Keratinocyte (primary cell): ENCODE measurements around the gene SMURF1. TPM values are rescaled to one million over a fixed set of nuclear protein-coding genes. Genes with fewer than 3 reads are reported as not detected.

Experiments used
- DNase-seq: peaks from one replicate; pipeline ENCODE4 v3.0.0-alpha.2; 2011; ENCODE audit warnings: low read depth, missing footprints, low spot score
- FAIRE-seq: peaks from 2 replicates; lab custom pipeline; 2011; peaks lifted over from hg19 to GRCh38; lab: Jason Lieb, UNC
- H2AFZ ChIP-seq: 2 replicates; pipeline ENCODE4 v1.6.0; 2012; ENCODE audit warnings: low read length, control low read depth, inconsistent platforms; ENCODE audit not compliant: control insufficient read depth
- H3K27ac ChIP-seq: 2 replicates; pipeline ENCODE4 v1.5.1; 2011; ENCODE audit warnings: low read length; ENCODE audit not compliant: control insufficient read depth, insufficient read depth
- H3K27me3 ChIP-seq: 3 replicates; pipeline ENCODE4 v1.6.0; 2011; ENCODE audit warnings: low read length; ENCODE audit not compliant: control insufficient read depth, insufficient read depth; ENCODE audit errors: extremely low read depth
- H3K36me3 ChIP-seq, 2 experiments: 2 replicates in 1 of 2; 3 replicates in 1 of 2; pipeline ENCODE4 v1.5.1; 2011; ENCODE audit warnings: low read length in 2 of 2, mild to moderate bottlenecking in 1 of 2; ENCODE audit not compliant: control insufficient read depth in 2 of 2, insufficient read depth in 2 of 2; ENCODE audit errors: extremely low read depth in 1 of 2
- H3K4me1 ChIP-seq: 3 replicates; pipeline ENCODE4 v1.5.1; 2011; ENCODE audit warnings: low read length; ENCODE audit not compliant: control insufficient read depth, insufficient read depth; ENCODE audit errors: extremely low read depth
- H3K4me2 ChIP-seq: 3 replicates; pipeline ENCODE4 v1.6.0; 2011; ENCODE audit warnings: low read depth, low read length; ENCODE audit not compliant: control insufficient read depth, insufficient read depth; ENCODE audit errors: extremely low read depth
- H3K4me3 ChIP-seq, 3 experiments: fragments of 200-600 bp in 1 of 3; sonication (generic) in 1 of 3; 2 replicates in 2 of 3; 3 replicates in 1 of 3; pipeline ENCODE4 v1.5.1; 2011 to 2016; ENCODE audit warnings: low read length in 3 of 3, mild to moderate bottlenecking in 3 of 3, control low read depth in 2 of 3, inconsistent platforms in 1 of 3, low read depth in 1 of 3, mixed read lengths in 1 of 3, mixed run types in 1 of 3, moderate library complexity in 1 of 3; ENCODE audit not compliant: control insufficient read depth in 2 of 3, insufficient read depth in 2 of 3; ENCODE audit errors: extremely low read depth in 1 of 3
- H3K79me2 ChIP-seq: 2 replicates; pipeline ENCODE4 v1.6.0; 2012; ENCODE audit warnings: low read length; ENCODE audit not compliant: control insufficient read depth, insufficient read depth
- H3K9ac ChIP-seq: 3 replicates; pipeline ENCODE4 v1.6.0; 2011; ENCODE audit warnings: low read length; ENCODE audit not compliant: control insufficient read depth, insufficient read depth; ENCODE audit errors: extremely low read depth
- H3K9me1 ChIP-seq: 3 replicates; pipeline ENCODE4 v1.6.0; 2011; ENCODE audit warnings: low read length; ENCODE audit not compliant: control insufficient read depth, insufficient read depth; ENCODE audit errors: extremely low read depth
- H3K9me3 ChIP-seq: 2 replicates; pipeline ENCODE4 v1.5.1; 2012; ENCODE audit warnings: low read depth, low read length; ENCODE audit not compliant: control insufficient read depth
- H4K20me1 ChIP-seq: 3 replicates; pipeline ENCODE4 v1.6.0; 2011; ENCODE audit warnings: low read length; ENCODE audit not compliant: control insufficient read depth, insufficient read depth; ENCODE audit errors: extremely low read depth
- CTCF ChIP-seq, 3 experiments: IDR thresholded peaks in 1 of 3; conservative IDR thresholded peaks in 1 of 3; optimal IDR thresholded peaks in 1 of 3; 2 replicates in 2 of 3; 3 replicates in 1 of 3; pipeline versions ENCODE3 to v1.5.1; 2011; ENCODE audit warnings: low read length in 3 of 3, mild to moderate bottlenecking in 3 of 3, moderate library complexity in 2 of 3, control low read depth in 1 of 3, inconsistent platforms in 1 of 3; ENCODE audit not compliant: insufficient read depth in 2 of 3; ENCODE audit errors: extremely low read depth in 1 of 3
- EZH2 ChIP-seq: IDR thresholded peaks from one replicate; pipeline ENCODE4 v1.6.1; 2012; ENCODE audit warnings: inconsistent platforms, mild to moderate bottlenecking, low read length, moderate library complexity
- dilution Hi-C: fragments of 300-500 bp; cut with MboI; formaldehyde crosslinking; loops from one replicate; pipeline ENCODE4 v1.7.0; 2020; ENCODE audit warnings: low sequenced_read_pairs; ENCODE audit not compliant: extremely low pct_ligation_motif_present
- polyA plus RNA-seq, 5 experiments: library from polyadenylated mRNA; depleted of rRNA in 3 of 5; stranded (reverse) in 3 of 5; stranded (forward) in 1 of 5; unstranded in 1 of 5; fragments of >200 nt; gene quantifications; 1 replicate in 1 of 5; 2 replicates in 3 of 5; 3 replicates in 1 of 5; pipeline versions ENCODE4 v1.2.1 to v1.2.3, GENCODE V29; 2011 to 2012; ENCODE audit warnings: missing spikeins in 2 of 5, low read depth in 1 of 5, low replicate concordance in 1 of 5

Gene SMURF1
- polyA plus RNA-seq, 1 donor (not counting 4 experiments of a cell fraction or from before 2014, with no cell fraction given), result 22.2 TPM

- no peaks in the 10 kb centered on the region for H3K4me1 ChIP-seq
- peaks cover 2% of the 10 kb centered on the region for H3K9me1 ChIP-seq
- no peaks in the 10 kb centered on the region for H3K9me3 ChIP-seq
- no peak for DNase-seq
- no peak overlapping the region for H3K9ac ChIP-seq
- H3K4me3 ChIP-seq, result no peak overlapping the region
- H3K4me2 ChIP-seq, result no peak overlapping the region
- H3K27me3 ChIP-seq, result no peaks in the 10 kb centered on the region
- no peak for FAIRE-seq
- H3K36me3 ChIP-seq, result peaks cover 34 to 35% of the 10 kb centered on the region in 2 experiments
- TF ChIP-seq CTCF (optimal IDR thresholded peaks at IDR 0.05 in 1 of 3, IDR thresholded peaks at IDR 0.05 in 1 of 3, conservative IDR thresholded peaks at IDR 0.05 in 1 of 3; ENCODE audit: extremely low read depth in 1 of 3, insufficient read depth in 2 of 3, low read length in 3 of 3), result no peak
- no peak for TF ChIP-seq EZH2
- no peak overlapping the region for H3K27ac ChIP-seq
- no peaks in the 10 kb centered on the region for H3K79me2 ChIP-seq
- dilution Hi-C loops, result no loop called here
- no peak overlapping the region for H2AFZ ChIP-seq
- H4K20me1 ChIP-seq, result no peaks in the 10 kb centered on the region
Observed at GRCh38 chr7:99003419-99003818, 140.5 kb downstream of the SMURF1 start.

GRCh38 chr7:99002827-99003212 lies 141.1 kb downstream of the SMURF1 start:
- no peak overlapping the region for H3K4me2 ChIP-seq
- H3K9me1 ChIP-seq, result peaks cover 2% of the 10 kb centered on the region
- no peaks in the 10 kb centered on the region for H3K9me3 ChIP-seq
- H3K27me3 ChIP-seq, result no peaks in the 10 kb centered on the region
- H3K4me3 ChIP-seq, result no peak overlapping the region
- H3K9ac ChIP-seq, result no peak overlapping the region
- FAIRE-seq (no peak), DNase-seq (no peak)
- no peaks in the 10 kb centered on the region for H3K79me2 ChIP-seq
- TF ChIP-seq CTCF (optimal IDR thresholded peaks at IDR 0.05 in 1 of 3, IDR thresholded peaks at IDR 0.05 in 1 of 3, conservative IDR thresholded peaks at IDR 0.05 in 1 of 3; ENCODE audit: extremely low read depth in 1 of 3, insufficient read depth in 2 of 3, low read length in 3 of 3) (no peak), EZH2 (no peak)
- no peaks in the 10 kb centered on the region for H4K20me1 ChIP-seq
- no peaks in the 10 kb centered on the region for H3K4me1 ChIP-seq
- peaks cover 34 to 36% of the 10 kb centered on the region in 2 experiments for H3K36me3 ChIP-seq
- no peak overlapping the region for H2AFZ ChIP-seq
- dilution Hi-C loops, result no loop called here
- no peak overlapping the region for H3K27ac ChIP-seq
